Naive B cell (primary cell): Measurements from ENCODE around the gene WDSUB1. TPM values are rescaled to one million over a fixed set of nuclear protein-coding genes. Genes with fewer than 3 reads are reported as not detected.

Experiments
- ATAC-seq, 2 donors: fragments of 150-1000 bp; cut with Tn5 transposase; 2 replicates each; pipeline ENCODE4 v1.10.0; 2021; ENCODE audit warnings: low read depth in 2 of 2, mild to moderate bottlenecking in 2 of 2, moderate library complexity in 2 of 2
- DNase-seq: peaks from one replicate; pipeline ENCODE4 v3.0.0; 2022
- H3K27ac Mint-ChIP-seq, 6 donors: one replicate each; pipeline ENCODE4 v1.8.0; 2020 to 2022; ENCODE audit warnings: mild to moderate bottlenecking in 6 of 6, mixed read lengths in 6 of 6, moderate library complexity in 5 of 6, inconsistent platforms in 2 of 6
- H3K27me3 Mint-ChIP-seq, 3 donors: one replicate each; pipeline ENCODE4 v1.8.0; 2021 to 2022; ENCODE audit warnings: mixed read lengths in 3 of 3, mild to moderate bottlenecking in 1 of 3
- H3K36me3 Mint-ChIP-seq, 2 donors: one replicate each; pipeline ENCODE4 v1.8.0; 2020 to 2022; ENCODE audit warnings: mixed read lengths in 2 of 2, inconsistent platforms in 1 of 2, mild to moderate bottlenecking in 1 of 2
- H3K4me1 Mint-ChIP-seq, 3 donors: one replicate each; pipeline ENCODE4 v1.8.0; 2020 to 2022; ENCODE audit warnings: mixed read lengths in 3 of 3, inconsistent platforms in 1 of 3, mild to moderate bottlenecking in 1 of 3, moderate library complexity in 1 of 3
- H3K4me3 Mint-ChIP-seq, 8 donors: one replicate each; pipeline ENCODE4 v1.8.0; 2020 to 2022; ENCODE audit warnings: mild to moderate bottlenecking in 8 of 8, mixed read lengths in 8 of 8, moderate library complexity in 8 of 8, inconsistent platforms in 2 of 8
- H3K9me3 Mint-ChIP-seq, 7 donors: one replicate each; pipeline ENCODE4 v1.8.0; 2020 to 2022; ENCODE audit warnings: mixed read lengths in 7 of 7, mild to moderate bottlenecking in 5 of 7, inconsistent platforms in 2 of 7, moderate library complexity in 1 of 7
- polyA plus RNA-seq, 6 donors: library from polyadenylated mRNA; unstranded; fragments of 300-500 nt; fragmentation: Illumina TruSeq; gene quantifications; one replicate each; pipeline ENCODE4 v1.2.3, GENCODE V29; 2021; ENCODE audit warnings: low read depth in 6 of 6

Gene WDSUB1
- polyA plus RNA-seq, 6 donors from 2014 or later, result 19.6 to 33.8 (median 25.9) TPM

- Mint-ChIP-seq H3K27me3 (no peaks in the 10 kb centered on the region), H3K4me1 (peaks cover 7 to 46% (median 45%) of the 10 kb centered on the region in 3 donors), H3K4me3 (peak overlapping the region; percentile 63 to 96 (median 90)), H3K9me3 (no peaks in the 10 kb centered on the region), H3K27ac (peak overlapping the region; percentile 33 to 94 (median 82)), H3K36me3 (no peaks in the 10 kb centered on the region)
- ATAC-seq (peak; percentile 93 to 94), DNase-seq (peak; percentile 96)
These were observed 372 bp upstream of the WDSUB1 start for GRCh38 chr2:159286709-159287441.

- no peaks in the 10 kb centered on the region for H3K36me3 Mint-ChIP-seq
- peak overlapping the region in 5 of 6 donors; percentile 61 to 90 (median 80) for H3K27ac Mint-ChIP-seq
- peak overlapping the region; percentile 63 to 96 (median 88) for H3K4me3 Mint-ChIP-seq
- DNase-seq (no peak), ATAC-seq (no peak)
- no peaks in the 10 kb centered on the region for H3K27me3 Mint-ChIP-seq
- H3K4me1 Mint-ChIP-seq, result peaks cover 7 to 56% (median 51%) of the 10 kb centered on the region in 3 donors
- H3K9me3 Mint-ChIP-seq, result no peaks in the 10 kb centered on the region
These were observed 1.1 kb downstream of the WDSUB1 start for GRCh38 chr2:159285433-159285832.

DNA sequence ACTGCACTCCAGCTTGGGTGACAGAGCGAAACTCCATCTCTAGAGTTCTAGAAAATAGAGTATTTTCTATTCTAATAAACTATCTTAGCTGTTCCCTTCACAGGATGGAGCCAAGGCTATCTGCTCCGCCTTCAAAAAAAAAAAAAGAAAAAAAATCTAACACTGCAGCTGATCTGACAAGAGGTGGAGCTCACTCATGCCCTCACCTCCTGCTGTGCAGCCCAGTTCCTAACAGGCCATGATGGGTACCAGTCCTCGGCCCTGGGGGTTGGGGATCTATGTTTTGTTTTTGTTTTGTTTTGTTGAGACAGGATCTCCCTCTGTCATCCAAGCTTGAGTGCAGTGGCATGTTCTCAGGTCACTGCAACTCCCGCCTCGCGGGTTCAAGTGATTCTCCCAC is 3.0 kb downstream of the WDSUB1 start:
- DNase-seq (no peak), ATAC-seq (no peak)
- Mint-ChIP-seq H3K9me3 (no peaks in the 10 kb centered on the region), H3K27ac (peak overlapping the region in 2 of 6 donors; percentile 14 to 63), H3K36me3 (no peaks in the 10 kb centered on the region), H3K4me3 (peak overlapping the region in 4 of 8 donors; percentile 29 to 77 (median 46)), H3K27me3 (no peaks in the 10 kb centered on the region), H3K4me1 (peaks cover 7 to 56% (median 51%) of the 10 kb centered on the region in 3 donors)

- no peaks in the 10 kb centered on the region for H3K9me3 Mint-ChIP-seq
- peaks cover 6 to 51% (median 41%) of the 10 kb centered on the region in 3 donors for H3K4me1 Mint-ChIP-seq
- H3K27ac Mint-ChIP-seq, result no peak overlapping the region
- peak overlapping the region in 6 of 8 donors; percentile 47 to 77 (median 63) for H3K4me3 Mint-ChIP-seq
- H3K27me3 Mint-ChIP-seq, result no peaks in the 10 kb centered on the region
- DNase-seq, result no peak
- no peaks in the 10 kb centered on the region for H3K36me3 Mint-ChIP-seq
- no peak for ATAC-seq
These were observed 5.5 kb downstream of the WDSUB1 start for GRCh38 chr2:159281002-159281401.

GRCh38 chr2:159279700-159280099 is 6.8 kb downstream of the WDSUB1 start:
- H3K27me3 Mint-ChIP-seq, result no peaks in the 10 kb centered on the region
- H3K4me3 Mint-ChIP-seq, result no peak overlapping the region
- ATAC-seq (no peak), DNase-seq (no peak)
- no peaks in the 10 kb centered on the region for H3K9me3 Mint-ChIP-seq
- no peak overlapping the region for H3K27ac Mint-ChIP-seq
- H3K4me1 Mint-ChIP-seq, result peaks cover 6 to 38% (median 35%) of the 10 kb centered on the region in 3 donors
- H3K36me3 Mint-ChIP-seq, result peaks cover 0 to 5% of the 10 kb centered on the region in 2 donors

DNA sequence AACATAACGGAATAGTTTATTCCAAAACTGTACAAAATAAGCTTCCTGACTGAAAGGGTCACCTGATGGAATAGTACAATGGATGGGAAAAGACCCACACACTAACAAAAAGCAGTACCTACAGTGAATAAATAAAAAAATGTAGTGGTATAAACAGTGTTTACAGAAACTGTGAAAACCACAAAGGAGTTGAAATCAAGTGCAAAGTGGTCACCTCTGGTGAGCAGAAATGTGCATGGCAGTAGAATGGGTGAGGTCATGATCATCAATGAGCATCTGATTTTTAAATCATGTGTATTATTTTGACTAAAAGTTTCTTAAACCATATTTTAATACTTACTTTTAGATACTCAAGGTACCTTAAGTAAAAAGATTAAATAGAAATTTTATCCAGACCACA is 11.4 kb downstream of the WDSUB1 start:
- no peak for DNase-seq
- ATAC-seq, result no peak
- peak overlapping the region in 1 of 6 donors; percentile 49 for H3K27ac Mint-ChIP-seq

GRCh38 chr2:159272156-159272555 is 14.3 kb downstream of the WDSUB1 start:
- Mint-ChIP-seq H3K9me3 (peaks cover 0 to 2% (median 0%) of the 10 kb centered on the region in 7 donors), H3K27ac (no peak overlapping the region), H3K4me1 (peaks cover 0 to 42% (median 16%) of the 10 kb centered on the region in 3 donors), H3K4me3 (no peak overlapping the region), H3K36me3 (peaks cover 32 to 51% of the 10 kb centered on the region in 2 donors), H3K27me3 (no peaks in the 10 kb centered on the region)
- no peak for DNase-seq
- ATAC-seq, result no peak

More for the DNA sequence above, 11.4 kb downstream of the WDSUB1 start:
- peaks cover 18 to 21% of the 10 kb centered on the region in 2 donors for H3K36me3 Mint-ChIP-seq
- H3K4me1 Mint-ChIP-seq, result peaks cover 0 to 21% (median 9%) of the 10 kb centered on the region in 3 donors
- no peaks in the 10 kb centered on the region for H3K9me3 Mint-ChIP-seq
- no peak overlapping the region for H3K4me3 Mint-ChIP-seq
- H3K27me3 Mint-ChIP-seq, result no peaks in the 10 kb centered on the region

DNA sequence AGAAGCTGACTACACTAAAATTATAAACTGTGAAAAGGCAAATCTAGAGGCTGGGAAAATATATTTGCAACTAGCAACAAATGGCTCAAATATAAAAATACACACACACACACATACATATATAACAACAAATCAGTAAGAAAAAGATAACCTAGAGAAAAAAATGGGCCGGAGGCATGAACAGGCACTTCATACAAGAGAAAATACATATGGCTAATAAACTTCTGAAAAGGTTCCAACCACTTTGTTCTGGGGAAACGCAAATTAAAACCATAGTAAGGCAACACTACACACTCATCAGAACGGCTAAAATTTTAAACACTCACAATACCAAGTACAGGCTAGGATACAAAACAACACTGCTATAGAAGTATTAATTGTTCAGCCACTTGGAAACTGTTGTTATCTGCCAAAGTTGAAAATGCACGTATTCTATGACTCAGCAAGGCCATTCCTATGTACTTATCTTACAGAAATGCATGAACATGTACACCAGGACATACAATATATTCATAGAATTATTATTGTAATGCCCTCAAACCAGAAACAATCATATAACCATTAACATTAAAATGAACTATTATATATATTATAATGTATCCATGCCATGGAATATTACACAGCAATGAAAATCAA is 15.6 kb downstream of the WDSUB1 start:
- Mint-ChIP-seq H3K9me3 (peaks cover 0 to 2% (median 0%) of the 10 kb centered on the region in 7 donors), H3K27ac (no peak overlapping the region), H3K36me3 (peaks cover 32 to 57% of the 10 kb centered on the region in 2 donors), H3K4me3 (no peak overlapping the region), H3K4me1 (peaks cover 0 to 42% (median 16%) of the 10 kb centered on the region in 3 donors), H3K27me3 (no peaks in the 10 kb centered on the region)
- DNase-seq (no peak), ATAC-seq (no peak)

DNA sequence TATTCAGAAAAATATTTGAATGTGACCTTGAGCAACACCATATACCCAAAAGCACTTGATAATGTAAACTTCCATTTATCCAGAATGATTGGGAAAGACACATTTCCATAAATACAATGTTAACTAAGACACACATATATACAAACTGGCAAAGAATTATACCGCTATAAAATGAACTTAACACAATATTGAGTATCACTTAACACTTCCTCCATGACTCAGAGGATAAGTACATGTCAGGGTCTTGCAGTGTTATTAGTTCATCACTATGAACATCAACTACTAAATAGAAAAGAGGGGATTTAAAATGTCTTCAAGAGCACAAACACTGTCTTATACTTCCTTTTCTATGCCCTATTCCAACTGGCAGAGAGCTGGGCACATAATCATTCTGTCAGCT is 18.6 kb downstream of the WDSUB1 start:
- Mint-ChIP-seq H3K9me3 (peaks cover 0 to 2% (median 0%) of the 10 kb centered on the region in 7 donors), H3K36me3 (peaks cover 48 to 49% of the 10 kb centered on the region in 2 donors), H3K27me3 (no peaks in the 10 kb centered on the region), H3K27ac (no peak overlapping the region), H3K4me3 (no peak overlapping the region), H3K4me1 (peaks cover 0 to 36% (median 12%) of the 10 kb centered on the region in 3 donors)
- DNase-seq (no peak), ATAC-seq (no peak)

DNA sequence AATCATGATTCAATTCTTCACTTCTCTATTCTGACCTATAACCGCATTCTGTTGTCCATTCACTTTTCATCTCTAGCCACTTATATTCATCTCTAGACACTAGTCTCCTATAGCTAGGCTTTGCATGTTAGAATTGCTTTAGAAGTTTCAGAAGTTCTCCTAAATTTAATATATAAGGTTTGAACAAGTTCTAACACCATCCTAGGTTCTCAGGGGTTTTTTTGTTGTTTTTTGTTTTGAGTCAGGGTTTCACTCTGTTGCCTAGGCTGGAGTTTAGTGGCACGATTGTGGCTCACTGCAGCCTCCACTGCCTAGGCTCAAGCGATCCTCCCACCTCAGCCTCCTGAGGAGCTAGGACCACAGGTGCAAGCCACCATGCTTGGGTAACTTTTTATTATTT is 19.9 kb downstream of the WDSUB1 start:
- Mint-ChIP-seq H3K4me1 (peaks cover 0 to 46% (median 16%) of the 10 kb centered on the region in 3 donors), H3K4me3 (no peak overlapping the region), H3K27me3 (no peaks in the 10 kb centered on the region), H3K36me3 (peaks cover 42 to 48% of the 10 kb centered on the region in 2 donors), H3K9me3 (peaks cover 0 to 2% (median 0%) of the 10 kb centered on the region in 7 donors), H3K27ac (peak overlapping the region in 1 of 6 donors; percentile 19)
- DNase-seq, result no peak
- ATAC-seq, result no peak

GRCh38 chr2:159265171-159265576 is 21.3 kb downstream of the WDSUB1 start:
- H3K4me1 Mint-ChIP-seq, result peaks cover 0 to 38% (median 13%) of the 10 kb centered on the region in 3 donors
- H3K4me3 Mint-ChIP-seq, result no peak overlapping the region
- peak overlapping the region in 3 of 6 donors; percentile 4 to 79 (median 45) for H3K27ac Mint-ChIP-seq
- peaks cover 30 to 43% of the 10 kb centered on the region in 2 donors for H3K36me3 Mint-ChIP-seq
- ATAC-seq (no peak), DNase-seq (no peak)
- peaks cover 0 to 2% (median 0%) of the 10 kb centered on the region in 7 donors for H3K9me3 Mint-ChIP-seq
- no peaks in the 10 kb centered on the region for H3K27me3 Mint-ChIP-seq

GRCh38 chr2:159262904-159263303 is 23.6 kb downstream of the WDSUB1 start:
- Mint-ChIP-seq H3K9me3 (no peaks in the 10 kb centered on the region), H3K4me3 (no peak overlapping the region), H3K4me1 (peaks cover 0 to 17% (median 5%) of the 10 kb centered on the region in 3 donors), H3K27me3 (no peaks in the 10 kb centered on the region), H3K27ac (peak overlapping the region in 1 of 6 donors; percentile 11), H3K36me3 (peaks cover 20 to 22% of the 10 kb centered on the region in 2 donors)
- no peak for DNase-seq
- no peak for ATAC-seq

GRCh38 chr2:159262226-159262625 is 24.3 kb downstream of the WDSUB1 start:
- Mint-ChIP-seq H3K9me3 (no peaks in the 10 kb centered on the region), H3K27me3 (no peaks in the 10 kb centered on the region), H3K36me3 (peaks cover 14 to 17% of the 10 kb centered on the region in 2 donors), H3K27ac (no peak overlapping the region), H3K4me1 (peaks cover 0 to 17% (median 5%) of the 10 kb centered on the region in 3 donors), H3K4me3 (no peak overlapping the region)
- ATAC-seq (no peak), DNase-seq (no peak)
